Astrocyte (in vitro differentiated cells and primary cell): ENCODE results near the gene TGFB1I1. TPM values are rescaled to one million over a fixed set of nuclear protein-coding genes. Genes with fewer than 3 reads are reported as not detected.

ENCODE experiments used
- DNase-seq: peaks from one replicate; pipeline ENCODE4 v3.0.0-alpha.2; 2010; ENCODE audit warnings: low read depth
- FAIRE-seq: peaks from 2 replicates; lab custom pipeline; 2011; peaks lifted over from hg19 to GRCh38; lab: Jason Lieb, UNC
- H2AFZ ChIP-seq: 2 replicates; pipeline ENCODE4 v1.6.0; 2012; ENCODE audit warnings: low read depth, low read length, inconsistent platforms
- H3K27ac ChIP-seq: 2 replicates; pipeline ENCODE4 v1.5.1; 2011; ENCODE audit warnings: low read depth, low read length, inconsistent platforms
- H3K27me3 ChIP-seq: 2 replicates; pipeline ENCODE4 v1.6.0; 2011; ENCODE audit warnings: low read length, inconsistent platforms; ENCODE audit not compliant: insufficient read depth
- H3K36me3 ChIP-seq: 2 replicates; pipeline ENCODE4 v1.5.1; 2011; ENCODE audit warnings: low read length, inconsistent platforms; ENCODE audit not compliant: insufficient read depth
- H3K4me1 ChIP-seq: 2 replicates; pipeline ENCODE4 v1.5.1; 2011; ENCODE audit warnings: low read length, inconsistent platforms; ENCODE audit not compliant: insufficient read depth
- H3K4me2 ChIP-seq: 2 replicates; pipeline ENCODE4 v1.6.0; 2012; ENCODE audit warnings: low read length, inconsistent platforms
- H3K4me3 ChIP-seq: 2 replicates; pipeline ENCODE4 v1.5.1; 2011; ENCODE audit warnings: low read depth, mild to moderate bottlenecking, low read length, inconsistent platforms; ENCODE audit not compliant: insufficient read depth
- H3K79me2 ChIP-seq: 2 replicates; pipeline ENCODE4 v1.6.0; 2012; ENCODE audit warnings: mild to moderate bottlenecking, low read length, inconsistent platforms; ENCODE audit not compliant: insufficient read depth
- H3K9ac ChIP-seq: 2 replicates; pipeline ENCODE4 v1.6.0; 2012; ENCODE audit warnings: mild to moderate bottlenecking, low read length, inconsistent platforms
- H3K9me3 ChIP-seq: 2 replicates; pipeline ENCODE4 v1.5.1; 2012; ENCODE audit warnings: low read depth, mild to moderate bottlenecking, low read length, inconsistent platforms; ENCODE audit not compliant: insufficient read depth
- H4K20me1 ChIP-seq: 2 replicates; pipeline ENCODE4 v1.6.0; 2012; ENCODE audit warnings: low read length, inconsistent platforms; ENCODE audit not compliant: insufficient read depth
- H3K27ac Mint-ChIP-seq: one replicate; pipeline ENCODE4 v1.8.0; 2021; ENCODE audit warnings: mild to moderate bottlenecking, mixed read lengths; ENCODE audit not compliant: unreplicated experiment
- H3K27me3 Mint-ChIP-seq: one replicate; pipeline ENCODE4 v1.8.0; 2021; ENCODE audit warnings: low read depth, mixed read lengths; ENCODE audit not compliant: unreplicated experiment
- H3K36me3 Mint-ChIP-seq: one replicate; pipeline ENCODE4 v1.8.0; 2021; ENCODE audit warnings: low read depth, mixed read lengths; ENCODE audit not compliant: unreplicated experiment
- H3K4me1 Mint-ChIP-seq: one replicate; pipeline ENCODE4 v1.8.0; 2021; ENCODE audit warnings: low read depth, mixed read lengths; ENCODE audit not compliant: unreplicated experiment
- H3K4me3 Mint-ChIP-seq: one replicate; pipeline ENCODE4 v1.8.0; 2021; ENCODE audit warnings: mild to moderate bottlenecking, moderate library complexity, mixed read lengths; ENCODE audit not compliant: unreplicated experiment
- H3K9me3 Mint-ChIP-seq: one replicate; pipeline ENCODE4 v1.8.0; 2021; ENCODE audit warnings: mild to moderate bottlenecking, mixed read lengths; ENCODE audit not compliant: unreplicated experiment
- CTCF ChIP-seq: IDR thresholded peaks from 2 replicates; pipeline ENCODE4 v1.5.1; 2011; ENCODE audit warnings: low read depth, mild to moderate bottlenecking, inconsistent platforms, low read length, moderate library complexity; ENCODE audit not compliant: insufficient read depth
- EZH2 ChIP-seq: IDR thresholded peaks from 2 replicates; pipeline ENCODE4 v1.6.1; 2012; ENCODE audit warnings: mild to moderate bottlenecking, low read length, inconsistent platforms; ENCODE audit not compliant: insufficient read depth
- total RNA-seq: library from RNA; stranded (reverse); gene quantifications from 2 replicates; pipeline ENCODE4 v1.2.1, GENCODE V29; 2021

The TGFB1I1 gene
- total RNA-seq, 1 donor from 2014 or later = 124 TPM

- no peak overlapping the region for H3K27ac ChIP-seq
- H3K9ac ChIP-seq = no peak overlapping the region
- Mint-ChIP-seq H3K27me3 (no peaks in the 10 kb centered on the region), H3K4me1 (peaks cover 29% of the 10 kb centered on the region), H3K36me3 (peaks cover 36% of the 10 kb centered on the region), H3K4me3 (peak overlapping the region; percentile 76), H3K9me3 (no peaks in the 10 kb centered on the region), H3K27ac (no peak overlapping the region)
- H3K36me3 ChIP-seq = peaks cover 22% of the 10 kb centered on the region
- H3K79me2 ChIP-seq = peaks cover 50% of the 10 kb centered on the region
- peaks cover 38% of the 10 kb centered on the region for H3K4me1 ChIP-seq
- no peaks in the 10 kb centered on the region for H3K27me3 ChIP-seq
- no peak overlapping the region for H3K4me3 ChIP-seq
- DNase-seq (no peak), FAIRE-seq (no peak)
- TF ChIP-seq CTCF (no peak), EZH2 (no peak)
- peaks cover 4% of the 10 kb centered on the region for H3K9me3 ChIP-seq
- peak overlapping the region; percentile 54 for H3K4me2 ChIP-seq
- H2AFZ ChIP-seq = no peak overlapping the region
- H4K20me1 ChIP-seq = peaks cover 78% of the 10 kb centered on the region
Measured at GRCh38 chr16:31475946-31476302, 4.0 kb downstream of the TGFB1I1 start.

- TF ChIP-seq EZH2 = no peak
- TF ChIP-seq CTCF = no peak
- Histone ChIP-seq H3K4me3 (no peak overlapping the region), H2AFZ (no peak overlapping the region), H3K4me2 (peak overlapping the region; percentile 54), H4K20me1 (peaks cover 81% of the 10 kb centered on the region), H3K79me2 (peaks cover 44% of the 10 kb centered on the region), H3K4me1 (peaks cover 32% of the 10 kb centered on the region), H3K36me3 (peaks cover 22% of the 10 kb centered on the region), H3K27me3 (no peaks in the 10 kb centered on the region), H3K27ac (no peak overlapping the region), H3K9ac (no peak overlapping the region), H3K9me3 (peaks cover 4% of the 10 kb centered on the region)
- DNase-seq (no peak), FAIRE-seq (no peak)
- no peak overlapping the region for H3K27ac Mint-ChIP-seq
- H3K4me3 Mint-ChIP-seq = peak overlapping the region; percentile 76
- peaks cover 25% of the 10 kb centered on the region for H3K4me1 Mint-ChIP-seq
- H3K27me3 Mint-ChIP-seq = no peaks in the 10 kb centered on the region
- H3K9me3 Mint-ChIP-seq = no peaks in the 10 kb centered on the region
- peaks cover 36% of the 10 kb centered on the region for H3K36me3 Mint-ChIP-seq
Measured at GRCh38 chr16:31476303-31477219, 4.6 kb downstream of the TGFB1I1 start.
